Measurements from ENCODE around the gene USP4.

DNA sequence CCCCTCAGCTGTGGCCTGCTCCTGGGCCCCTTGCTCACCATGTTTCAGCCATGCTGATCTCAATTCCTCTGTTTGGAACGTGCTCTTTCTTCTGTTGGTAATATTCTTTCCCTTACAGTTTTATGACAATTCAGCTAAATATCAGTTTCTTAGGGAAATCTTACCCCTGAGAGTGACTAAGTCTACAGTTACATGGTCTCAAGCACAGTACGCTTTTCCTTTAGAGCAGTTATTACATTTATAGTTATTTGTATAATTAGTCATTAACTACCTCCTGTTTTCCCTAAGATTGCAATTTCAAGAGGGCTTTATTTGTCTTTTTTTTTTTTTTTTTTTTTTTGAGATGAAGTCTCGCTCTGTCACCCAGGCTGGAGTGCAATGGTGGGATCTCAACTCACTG is 86.3 kb downstream of the USP4 start:
- TF ChIP-seq CTCF (IDR thresholded peaks at IDR 0.05; ENCODE audit: poor library complexity) (no peak), EZH2phosphoT487 (IDR thresholded peaks at IDR 0.05; ENCODE audit: low read depth, severe bottlenecking, unreplicated experiment) (no peak)
